ENCODE measurements around the gene PET100.

Gene PET100

DNA sequence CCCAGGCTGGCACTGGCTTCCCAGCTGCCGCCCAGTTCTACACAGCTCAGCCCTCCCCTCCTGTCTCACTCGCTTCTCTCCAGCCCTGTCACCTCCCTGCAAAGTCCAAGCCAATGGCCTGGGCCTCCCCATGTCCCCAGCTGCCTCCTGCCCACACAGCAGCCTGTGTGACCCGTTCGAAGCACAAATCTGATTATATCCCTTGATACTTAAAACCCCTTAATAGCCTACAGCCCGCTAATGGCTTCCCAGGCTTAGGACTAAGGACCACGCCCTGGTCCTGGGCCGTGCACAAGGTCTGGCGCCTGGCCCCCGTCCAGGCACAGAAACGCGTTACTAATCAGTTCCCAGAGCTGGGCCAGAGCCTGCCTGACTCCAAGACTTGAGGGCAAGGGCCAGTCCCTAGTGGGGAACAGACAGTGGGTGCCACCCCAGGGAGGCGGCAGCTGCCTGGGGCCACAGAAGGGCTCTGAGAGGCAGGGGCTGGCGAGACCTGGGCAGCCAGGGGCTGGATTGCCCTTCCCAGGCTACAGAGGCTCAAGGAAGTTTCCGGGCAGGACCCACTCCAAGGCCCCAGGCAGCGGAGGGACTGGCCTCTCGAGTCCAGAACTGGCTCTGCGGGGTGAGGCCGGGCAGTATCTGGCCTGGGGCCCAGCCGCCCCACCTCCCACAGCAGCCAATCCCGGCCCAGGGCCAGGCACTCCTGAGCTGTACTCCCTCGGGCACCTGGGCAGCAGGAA is 10.7 kb upstream of the PET100 start:
- peaks cover 43% of the 10 kb centered on the region for H3K36me3 Mint-ChIP-seq (ENCODE audit: insufficient read depth)
- peak overlapping the region in 1 of 2 donors; percentile 39 for H3K27ac Mint-ChIP-seq
- H3K9me3 Mint-ChIP-seq = no peaks in the 10 kb centered on the region
- H3K27me3 Mint-ChIP-seq = no peaks in the 10 kb centered on the region
- ATAC-seq (replicated peaks) (no peak), DNase-seq (no peak)
- H3K4me1 Mint-ChIP-seq (ENCODE audit: low read depth in 2 of 2) = peaks cover 0 to 2% of the 10 kb centered on the region in 2 donors
- no peak overlapping the region for H3K4me3 Mint-ChIP-seq

DNA sequence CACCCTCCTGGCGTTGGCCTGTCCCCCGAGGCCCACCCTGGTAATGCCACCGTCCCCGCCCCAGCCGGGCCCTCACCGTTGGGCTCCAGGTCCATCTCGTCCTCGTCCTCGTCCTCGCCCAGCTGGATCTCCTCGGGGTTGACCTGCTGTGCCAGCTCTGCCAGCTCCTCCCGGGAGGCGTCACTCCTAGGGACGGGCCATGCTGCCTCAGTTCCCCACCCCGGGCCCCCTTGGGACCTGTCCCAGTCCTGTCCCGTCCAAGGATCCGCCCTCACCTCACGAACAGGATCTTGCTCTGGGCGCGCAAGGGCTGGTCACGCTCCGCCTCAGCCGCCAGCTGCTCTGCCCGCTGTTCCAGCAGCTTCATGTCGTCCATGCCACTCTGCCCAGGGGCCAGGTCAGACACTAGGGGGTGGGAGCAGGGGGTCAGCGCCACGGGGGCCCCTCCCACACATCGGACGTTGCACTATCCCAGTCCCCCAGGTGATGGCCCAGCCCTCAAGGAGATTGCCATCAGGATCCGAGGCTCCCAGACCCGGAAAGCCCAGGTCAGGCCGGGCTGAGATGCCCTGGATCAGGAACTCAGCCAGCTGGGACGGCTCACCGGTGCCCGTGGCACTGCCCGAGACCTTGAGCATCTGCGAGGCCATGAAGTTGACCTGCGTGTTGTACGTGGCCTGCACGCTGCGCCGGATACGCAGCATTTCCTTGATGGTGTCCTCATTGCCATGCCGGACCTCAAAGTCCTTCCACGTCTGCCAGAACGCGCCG is 9.7 kb upstream of the PET100 start:
- no peak overlapping the region for H3K4me3 Mint-ChIP-seq
- no peaks in the 10 kb centered on the region for H3K27me3 Mint-ChIP-seq
- peaks cover 0 to 2% of the 10 kb centered on the region in 2 donors for H3K4me1 Mint-ChIP-seq (ENCODE audit: low read depth in 2 of 2)
- H3K27ac Mint-ChIP-seq = no peak overlapping the region
- no peak for ATAC-seq (replicated peaks)
- no peaks in the 10 kb centered on the region for H3K9me3 Mint-ChIP-seq
- DNase-seq = no peak
- H3K36me3 Mint-ChIP-seq (ENCODE audit: insufficient read depth) = peaks cover 47% of the 10 kb centered on the region

DNA sequence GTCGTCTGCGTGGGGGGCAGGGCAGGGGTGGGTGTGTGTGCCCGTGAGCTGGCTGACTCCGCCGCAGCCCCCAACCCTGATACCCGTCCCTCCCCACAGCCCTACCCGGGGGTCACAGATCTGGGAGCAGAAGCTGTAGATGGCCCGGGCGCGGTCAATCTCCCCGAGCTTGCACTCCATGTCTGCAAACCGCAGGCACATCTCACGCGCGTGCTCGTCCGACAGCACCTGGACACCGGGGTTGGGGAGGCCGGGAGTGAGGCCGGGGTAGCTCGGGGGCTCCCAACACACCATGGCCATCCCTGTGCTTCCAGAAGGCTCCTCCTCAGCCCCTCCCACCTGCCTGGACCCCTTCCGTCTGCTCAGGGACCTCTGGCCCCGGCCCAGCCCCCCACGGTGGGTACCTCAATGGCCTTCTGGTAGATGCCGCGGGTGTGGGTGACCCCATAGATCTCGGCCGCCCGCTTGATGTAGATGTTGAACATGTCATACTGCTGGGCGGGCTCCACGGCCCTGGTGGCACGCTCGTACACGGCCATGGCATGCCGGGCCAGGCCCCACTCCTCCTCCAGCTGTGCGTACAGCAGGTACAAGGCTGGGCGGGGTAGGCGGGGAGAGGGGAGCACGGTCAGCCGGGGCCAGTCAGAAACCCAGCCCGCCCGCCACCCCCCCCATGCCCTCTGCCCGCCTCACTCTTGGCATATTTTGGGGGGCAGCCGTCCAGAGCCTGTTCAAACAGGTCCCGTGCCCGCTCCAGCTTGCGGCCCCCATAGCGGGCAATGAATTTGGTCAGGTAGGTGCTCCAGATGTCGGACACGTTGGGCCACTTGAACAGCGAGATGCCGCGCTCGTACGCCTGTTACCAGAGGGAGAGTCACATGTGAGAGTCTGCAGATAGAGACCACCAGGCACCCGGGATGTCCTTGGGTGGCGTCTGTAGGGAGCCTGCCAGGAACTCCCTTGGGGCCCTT is 8.9 kb upstream of the PET100 start:
- H3K4me3 Mint-ChIP-seq = no peak overlapping the region
- H3K36me3 Mint-ChIP-seq (ENCODE audit: insufficient read depth) = peaks cover 56% of the 10 kb centered on the region
- no peaks in the 10 kb centered on the region for H3K27me3 Mint-ChIP-seq
- no peak for ATAC-seq (replicated peaks)
- H3K9me3 Mint-ChIP-seq = no peaks in the 10 kb centered on the region
- peaks cover 0 to 4% of the 10 kb centered on the region in 2 donors for H3K4me1 Mint-ChIP-seq (ENCODE audit: low read depth in 2 of 2)
- no peak for DNase-seq
- no peak overlapping the region for H3K27ac Mint-ChIP-seq

DNA sequence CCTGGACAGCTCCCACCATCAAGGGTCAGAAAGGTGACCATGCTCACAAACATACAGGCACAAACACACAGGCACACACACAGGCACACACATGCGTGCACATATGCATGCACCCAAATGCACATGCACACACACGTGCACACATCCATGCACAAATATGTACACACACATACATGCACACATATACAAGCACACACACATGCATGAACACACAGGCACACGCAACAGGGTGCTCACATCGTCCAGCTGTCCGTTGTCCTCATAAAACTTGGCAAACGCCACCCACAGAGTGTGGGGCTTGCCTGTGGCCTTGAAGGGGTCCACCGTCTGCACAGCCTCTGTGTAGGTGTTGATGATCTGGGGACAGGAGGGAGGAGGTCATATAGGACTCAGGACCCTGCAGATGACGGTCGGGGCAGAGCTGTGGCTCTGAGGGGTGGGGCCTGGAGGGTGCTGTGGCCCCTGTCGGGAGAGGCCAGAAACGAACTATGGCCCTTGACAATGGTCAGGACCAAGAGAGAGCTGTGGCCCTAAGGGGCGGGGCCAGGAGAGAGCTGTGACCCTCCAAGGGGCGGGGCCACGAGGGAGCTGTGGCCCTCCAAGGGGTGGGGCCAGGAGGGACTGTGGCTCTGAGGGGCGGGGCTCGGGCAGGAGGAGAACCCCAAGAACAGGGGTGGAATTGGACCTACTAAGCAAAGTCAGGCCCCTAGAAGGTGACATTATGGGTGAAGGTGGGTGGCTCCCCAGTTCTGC is 6.5 kb upstream of the PET100 start:
- H3K36me3 Mint-ChIP-seq (ENCODE audit: insufficient read depth) = peaks cover 65% of the 10 kb centered on the region
- H3K27me3 Mint-ChIP-seq = no peaks in the 10 kb centered on the region
- H3K4me1 Mint-ChIP-seq (ENCODE audit: low read depth in 2 of 2) = peaks cover under 1 to 8% of the 10 kb centered on the region in 2 donors
- H3K4me3 Mint-ChIP-seq = no peak overlapping the region
- H3K27ac Mint-ChIP-seq = no peak overlapping the region
- H3K9me3 Mint-ChIP-seq = no peaks in the 10 kb centered on the region
- ATAC-seq (replicated peaks) (no peak), DNase-seq (no peak)

DNA sequence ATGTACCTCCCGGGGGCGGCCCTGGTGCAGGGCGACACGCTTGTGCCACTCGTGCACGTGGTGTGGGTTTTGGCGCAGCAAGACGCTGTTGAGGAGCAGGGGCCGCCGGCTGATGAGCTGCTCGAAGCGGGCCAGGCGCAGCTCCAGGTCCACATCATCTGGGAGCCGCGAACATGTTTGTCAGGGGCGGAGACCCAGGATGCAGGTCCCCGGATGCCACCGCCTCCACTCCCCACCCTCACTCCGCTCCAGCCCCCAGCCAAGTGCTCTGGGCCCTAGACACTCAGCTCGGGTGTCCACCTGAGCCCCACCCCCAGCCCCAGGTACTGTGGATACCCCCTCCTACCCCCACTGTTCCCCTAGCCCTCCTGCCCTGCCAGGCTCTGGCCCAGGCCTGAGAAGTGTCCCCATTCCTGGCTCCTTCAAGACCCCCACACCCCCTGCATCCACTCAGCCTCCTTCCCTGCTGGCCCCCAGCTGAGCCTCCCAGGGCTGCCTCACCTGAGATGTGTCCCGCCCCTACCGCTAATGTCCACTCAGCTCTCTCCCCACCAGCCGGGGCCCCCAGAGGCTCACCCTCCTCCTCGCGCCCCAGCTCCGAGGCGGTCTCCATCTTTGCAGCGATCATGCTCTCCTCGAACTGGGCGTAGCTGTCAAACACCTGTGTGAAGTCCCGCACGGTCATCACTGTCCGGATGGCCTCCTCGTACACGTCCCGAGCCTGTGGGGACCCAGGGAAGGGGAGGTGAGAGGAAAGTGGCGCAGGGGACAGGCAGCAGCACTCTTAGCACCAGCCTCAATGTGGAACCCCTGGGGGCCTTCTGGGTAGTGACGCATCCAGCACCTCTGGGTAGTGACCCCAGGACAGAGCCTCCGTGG is 5.6 kb upstream of the PET100 start:
- Mint-ChIP-seq H3K9me3 (no peaks in the 10 kb centered on the region), H3K36me3 (ENCODE audit: insufficient read depth) (peaks cover 71% of the 10 kb centered on the region), H3K4me3 (no peak overlapping the region), H3K4me1 (ENCODE audit: low read depth in 2 of 2) (peaks cover 9 to 13% of the 10 kb centered on the region in 2 donors), H3K27me3 (no peaks in the 10 kb centered on the region), H3K27ac (no peak overlapping the region)
- no peak for DNase-seq
- no peak for ATAC-seq (replicated peaks)

DNA sequence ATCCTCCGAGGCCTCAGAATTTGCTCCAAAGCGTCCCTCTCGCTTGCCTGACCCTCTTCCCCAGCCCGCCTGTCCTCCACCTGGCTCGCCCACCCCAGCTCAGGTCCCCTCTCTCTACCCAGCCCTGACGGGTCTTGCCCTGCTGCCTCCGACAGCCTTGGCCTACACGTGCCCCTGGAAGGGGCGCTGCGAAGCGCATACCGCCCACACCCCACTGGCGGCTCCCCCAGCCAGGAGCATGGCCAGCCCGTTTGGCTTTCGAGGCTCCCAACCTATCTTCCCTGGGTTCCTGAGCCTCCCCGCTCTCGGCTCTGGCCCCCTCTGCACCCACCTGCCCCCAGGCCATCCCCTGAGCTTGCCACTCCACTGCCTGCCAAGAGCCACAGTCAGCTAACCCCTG is 4.8 kb upstream of the PET100 start:
- Mint-ChIP-seq H3K27ac (no peak overlapping the region), H3K27me3 (no peaks in the 10 kb centered on the region), H3K4me1 (ENCODE audit: low read depth in 2 of 2) (peaks cover 17 to 22% of the 10 kb centered on the region in 2 donors), H3K4me3 (no peak overlapping the region), H3K9me3 (no peaks in the 10 kb centered on the region), H3K36me3 (ENCODE audit: insufficient read depth) (peaks cover 78% of the 10 kb centered on the region)
- ATAC-seq (replicated peaks) (no peak), DNase-seq (no peak)

DNA sequence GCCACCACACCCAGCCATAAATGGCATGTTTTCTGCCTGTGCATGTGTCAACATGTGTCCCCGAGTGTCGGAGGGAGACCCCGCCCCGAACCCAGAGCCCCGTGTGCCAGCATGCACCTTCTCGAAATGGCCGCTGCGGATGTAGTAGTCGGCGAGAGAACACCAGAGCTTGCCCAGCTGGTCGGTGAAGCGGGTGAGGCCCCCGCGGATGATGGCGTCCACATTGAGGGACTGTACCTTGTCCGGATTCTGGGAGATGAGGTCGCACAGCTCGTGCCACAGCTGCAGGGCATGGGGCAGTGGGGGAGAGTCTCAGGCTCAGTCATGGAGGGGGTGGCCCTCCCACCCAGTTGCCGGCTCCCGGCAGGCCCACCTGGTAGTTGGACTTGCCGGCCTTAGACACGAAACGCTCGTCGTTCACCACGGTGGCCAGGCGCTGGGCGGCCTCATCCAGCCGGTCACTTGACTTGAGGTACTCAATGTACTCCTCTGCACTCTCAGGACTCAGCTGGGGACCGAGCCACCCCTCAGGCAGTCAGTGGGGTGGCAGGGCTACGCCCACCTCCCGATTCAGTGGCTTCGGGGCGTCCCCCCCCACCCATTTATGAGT is 3.7 kb upstream of the PET100 start:
- DNase-seq (no peak), ATAC-seq (replicated peaks) (no peak)
- Mint-ChIP-seq H3K9me3 (no peaks in the 10 kb centered on the region), H3K4me1 (ENCODE audit: low read depth in 2 of 2) (peaks cover 28 to 32% of the 10 kb centered on the region in 2 donors), H3K36me3 (ENCODE audit: insufficient read depth) (peaks cover 77% of the 10 kb centered on the region), H3K27ac (no peak overlapping the region), H3K27me3 (no peaks in the 10 kb centered on the region), H3K4me3 (no peak overlapping the region)

DNA sequence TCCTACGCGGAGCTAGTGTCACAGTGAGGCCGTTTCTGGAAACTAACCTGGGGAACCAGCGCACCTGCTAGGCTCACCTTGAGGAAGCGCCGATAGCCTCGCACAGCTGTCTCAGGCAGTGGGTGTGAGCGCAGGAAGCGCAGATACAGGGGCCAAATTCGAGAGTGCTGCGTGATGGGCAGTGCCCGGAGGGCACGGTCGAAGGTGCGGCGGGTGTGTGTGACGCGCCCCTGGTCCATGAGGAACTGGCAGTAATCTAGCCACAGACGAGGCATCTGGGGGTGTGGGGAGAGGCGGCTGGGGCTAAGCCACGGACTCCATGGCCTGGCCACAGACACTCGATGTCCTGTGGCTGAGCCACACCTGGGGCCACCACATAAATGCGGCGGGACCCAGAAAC is 2.4 kb upstream of the PET100 start:
- H3K9me3 Mint-ChIP-seq = no peaks in the 10 kb centered on the region
- DNase-seq (no peak), ATAC-seq (replicated peaks) (no peak)
- peaks cover 28 to 34% of the 10 kb centered on the region in 2 donors for H3K4me1 Mint-ChIP-seq (ENCODE audit: low read depth in 2 of 2)
- no peaks in the 10 kb centered on the region for H3K27me3 Mint-ChIP-seq
- H3K27ac Mint-ChIP-seq = no peak overlapping the region
- peaks cover 66% of the 10 kb centered on the region for H3K36me3 Mint-ChIP-seq (ENCODE audit: insufficient read depth)
- peak overlapping the region in 1 of 2 donors; percentile 23 for H3K4me3 Mint-ChIP-seq

DNA sequence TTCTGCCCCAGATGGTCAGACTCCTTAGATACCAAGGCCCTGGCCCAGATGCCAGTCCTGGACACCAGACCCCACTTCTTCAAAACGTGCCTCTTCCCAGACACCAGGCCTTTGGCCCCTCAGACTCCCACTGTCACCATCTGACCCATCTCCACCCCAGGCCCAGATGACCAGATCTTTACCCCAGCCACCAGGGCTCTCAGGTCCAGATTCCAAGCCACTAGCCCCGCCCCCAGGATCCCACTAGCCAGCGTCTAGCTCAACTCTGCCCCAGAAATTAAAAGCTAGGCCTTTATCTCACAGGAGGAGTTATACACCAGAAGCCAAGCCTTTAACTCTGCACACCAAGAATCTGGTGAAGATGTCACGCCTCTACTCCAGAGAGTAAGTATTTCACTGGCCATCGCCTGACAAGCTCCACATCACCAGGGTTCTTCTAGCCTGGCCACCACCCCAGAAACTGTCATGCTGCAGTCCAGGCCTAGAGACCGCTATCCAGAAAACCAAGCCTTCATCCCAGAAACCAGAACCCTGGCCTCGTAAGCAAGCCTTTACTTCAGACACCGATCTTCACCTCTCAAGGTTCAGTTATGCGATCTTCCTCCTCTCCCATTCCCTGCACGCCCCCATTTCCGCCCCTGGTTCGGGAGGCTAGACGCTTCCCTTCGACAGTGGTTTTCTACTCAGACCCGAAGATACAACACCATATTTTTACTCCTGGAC is 843 bp upstream of the PET100 start:
- no peak for DNase-seq
- H3K36me3 Mint-ChIP-seq (ENCODE audit: insufficient read depth) = peaks cover 63% of the 10 kb centered on the region
- peaks cover 28 to 31% of the 10 kb centered on the region in 2 donors for H3K4me1 Mint-ChIP-seq (ENCODE audit: low read depth in 2 of 2)

DNA sequence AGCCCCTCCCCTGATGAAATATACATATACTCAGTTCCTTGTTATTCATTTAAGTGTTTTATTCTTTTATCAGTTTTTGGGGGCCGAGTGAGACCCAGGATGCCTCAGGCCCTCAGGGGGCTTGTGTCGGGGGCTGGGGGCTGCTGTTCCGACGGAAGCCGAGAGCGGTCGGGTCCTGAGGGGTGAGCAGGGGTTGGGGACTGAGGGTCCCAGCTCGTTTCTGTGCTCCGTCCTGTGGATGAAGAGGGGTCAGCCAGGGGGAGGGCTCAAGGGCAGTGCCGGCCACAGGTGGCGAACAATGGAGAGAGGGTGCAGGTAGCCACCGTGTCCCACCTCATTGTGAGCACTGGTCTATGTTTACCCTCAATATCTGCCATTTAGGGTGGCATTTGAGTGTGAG is 2.0 kb downstream of the PET100 start:
- H3K27ac Mint-ChIP-seq = no peak overlapping the region
- peak overlapping the region in 1 of 2 donors; percentile 46 for H3K4me3 Mint-ChIP-seq
- ATAC-seq (replicated peaks) (no peak), DNase-seq (no peak)
- no peaks in the 10 kb centered on the region for H3K27me3 Mint-ChIP-seq
- peaks cover 32 to 37% of the 10 kb centered on the region in 2 donors for H3K4me1 Mint-ChIP-seq (ENCODE audit: low read depth in 2 of 2)
- no peaks in the 10 kb centered on the region for H3K9me3 Mint-ChIP-seq
- H3K36me3 Mint-ChIP-seq (ENCODE audit: insufficient read depth) = peaks cover 53% of the 10 kb centered on the region

More for the DNA sequence above, 843 bp upstream of the PET100 start:
- peak overlapping the region; percentile 94 to 95 for H3K4me3 Mint-ChIP-seq
- ATAC-seq (replicated peaks) = no peak
- peak overlapping the region; percentile 99 to 100 for H3K27ac Mint-ChIP-seq
- no peaks in the 10 kb centered on the region for H3K9me3 Mint-ChIP-seq
- H3K27me3 Mint-ChIP-seq = no peaks in the 10 kb centered on the region

Measured in effector memory CD8-positive, alpha-beta T cell (primary cell).